Neutrophil (primary cell): Measurements from ENCODE around the gene MPPE1.
"Not testable (repeated sequence)": the region's sequence is repeated elsewhere in the genome, so short reads cannot be mapped to it uniquely, and the experiment has no call there.

Experiments used
- H3K27ac ChIP-seq: fragments of 200-600 bp; sonication (generic); 2 replicates; pipeline ENCODE4 v1.5.1; 2016; ENCODE audit warnings: mild to moderate bottlenecking, moderate library complexity
- H3K27me3 ChIP-seq: fragments of 200-600 bp; sonication (generic); 2 replicates; pipeline ENCODE4 v1.6.0; 2016; ENCODE audit warnings: mild to moderate bottlenecking
- H3K36me3 ChIP-seq: fragments of 200-600 bp; sonication (generic); 2 replicates; pipeline ENCODE4 v1.5.1; 2017
- H3K4me1 ChIP-seq, 2 experiments: fragments of 200-600 bp in 1 of 2; sonication (generic) in 1 of 2; 1 replicate in 1 of 2; 2 replicates in 1 of 2; pipeline versions ENCODE4 v1.5.1 to v1.6.1; 2013 to 2016; ENCODE audit warnings: low read depth in 1 of 2, low read length in 1 of 2, mild to moderate bottlenecking in 1 of 2, moderate library complexity in 1 of 2; ENCODE audit not compliant: control insufficient read depth in 1 of 2, insufficient read depth in 1 of 2
- H3K4me3 ChIP-seq, 2 experiments: fragments of 200-600 bp in 1 of 2; sonication (generic) in 1 of 2; 1 replicate in 1 of 2; 2 replicates in 1 of 2; pipeline ENCODE4 v1.5.1; 2013 to 2016; ENCODE audit warnings: low read depth in 1 of 2, low read length in 1 of 2, mild to moderate bottlenecking in 1 of 2, moderate library complexity in 1 of 2
- H3K9me3 ChIP-seq: fragments of 200-600 bp; sonication (generic); 2 replicates; pipeline ENCODE4 v1.5.1; 2016
- TF ChIP-seq, protein P1 (sequence below): fragments of 200-600 bp; sonication (generic); IDR thresholded peaks from 2 replicates; pipeline ENCODE4 v1.5.1; 2016; ENCODE audit warnings: antibody characterized with exemption

MPPE1 gene

DNA sequence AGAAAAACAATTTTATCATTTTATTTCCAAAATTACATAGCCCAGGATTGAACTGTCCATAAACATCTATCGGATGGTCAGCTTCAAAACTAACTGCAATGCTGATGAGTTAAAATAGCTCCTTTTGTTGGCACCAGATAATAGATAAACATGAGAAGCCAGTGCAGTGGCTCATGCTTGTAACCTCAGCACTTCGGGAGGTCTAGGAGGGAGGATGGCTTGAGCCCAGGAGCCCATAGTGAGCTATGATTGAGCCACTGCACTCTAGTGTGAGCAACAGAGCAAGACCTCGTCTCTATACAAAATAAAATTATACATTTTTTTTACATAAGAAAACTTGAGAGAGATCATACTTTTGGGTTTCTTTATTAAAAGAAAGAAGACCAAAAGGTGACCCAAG is 38.6 kb upstream of the MPPE1 start:
- H3K27me3 ChIP-seq: no peaks in the 10 kb centered on the region
- H3K36me3 ChIP-seq: no peaks in the 10 kb centered on the region
- H3K27ac ChIP-seq: peak overlapping the region; percentile 86
- peak overlapping the region; percentile 65 to 75 for H3K4me3 ChIP-seq
- H3K4me1 ChIP-seq: peaks cover 20 to 21% of the 10 kb centered on the region in 2 experiments
- no peaks in the 10 kb centered on the region for H3K9me3 ChIP-seq
- TF ChIP-seq, protein P1, sequence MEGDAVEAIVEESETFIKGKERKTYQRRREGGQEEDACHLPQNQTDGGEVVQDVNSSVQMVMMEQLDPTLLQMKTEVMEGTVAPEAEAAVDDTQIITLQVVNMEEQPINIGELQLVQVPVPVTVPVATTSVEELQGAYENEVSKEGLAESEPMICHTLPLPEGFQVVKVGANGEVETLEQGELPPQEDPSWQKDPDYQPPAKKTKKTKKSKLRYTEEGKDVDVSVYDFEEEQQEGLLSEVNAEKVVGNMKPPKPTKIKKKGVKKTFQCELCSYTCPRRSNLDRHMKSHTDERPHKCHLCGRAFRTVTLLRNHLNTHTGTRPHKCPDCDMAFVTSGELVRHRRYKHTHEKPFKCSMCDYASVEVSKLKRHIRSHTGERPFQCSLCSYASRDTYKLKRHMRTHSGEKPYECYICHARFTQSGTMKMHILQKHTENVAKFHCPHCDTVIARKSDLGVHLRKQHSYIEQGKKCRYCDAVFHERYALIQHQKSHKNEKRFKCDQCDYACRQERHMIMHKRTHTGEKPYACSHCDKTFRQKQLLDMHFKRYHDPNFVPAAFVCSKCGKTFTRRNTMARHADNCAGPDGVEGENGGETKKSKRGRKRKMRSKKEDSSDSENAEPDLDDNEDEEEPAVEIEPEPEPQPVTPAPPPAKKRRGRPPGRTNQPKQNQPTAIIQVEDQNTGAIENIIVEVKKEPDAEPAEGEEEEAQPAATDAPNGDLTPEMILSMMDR: no peak

DNA sequence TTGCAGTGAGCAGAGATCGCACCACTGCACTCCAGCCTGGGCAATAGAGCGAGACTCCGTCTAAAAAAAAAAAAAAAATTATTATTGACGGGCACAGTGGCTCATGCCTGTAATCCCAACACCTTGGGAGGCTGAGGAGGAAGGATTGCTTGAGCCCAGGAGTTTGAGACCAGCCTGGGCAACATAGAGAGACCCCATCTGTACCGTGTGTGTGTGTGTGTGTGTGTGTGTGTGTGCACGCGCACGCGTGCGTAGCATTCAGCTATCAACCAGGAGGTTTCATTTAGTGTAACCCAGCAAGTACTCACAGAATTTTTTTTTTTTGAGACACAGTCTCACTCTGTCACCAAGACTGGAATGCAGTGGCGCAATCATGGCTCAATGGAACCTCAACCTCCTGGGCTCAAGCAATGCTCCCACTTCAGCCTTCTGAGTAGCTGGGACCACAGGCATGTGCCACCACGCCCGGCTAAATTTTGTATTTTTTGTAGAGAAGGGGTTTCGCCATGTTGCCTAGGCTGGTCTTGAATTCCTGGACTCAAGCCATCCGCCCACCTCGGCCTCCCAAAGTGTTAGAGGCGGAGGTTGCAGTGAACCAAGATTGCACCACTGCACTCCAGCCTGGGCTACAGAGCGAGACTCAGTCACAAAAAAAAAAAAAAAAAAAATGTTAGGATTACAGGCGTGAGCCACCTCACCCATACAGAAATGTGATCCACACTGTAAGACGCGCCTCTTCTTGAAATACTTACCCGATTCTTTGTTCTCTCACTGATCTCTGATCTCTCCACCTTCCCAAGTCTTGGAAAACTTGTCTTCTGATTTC is 37.9 kb upstream of the MPPE1 start:
- not testable (repeated sequence) for H3K4me3 ChIP-seq, H3K27me3 ChIP-seq
- peak overlapping the region; percentile 86 for H3K27ac ChIP-seq

DNA sequence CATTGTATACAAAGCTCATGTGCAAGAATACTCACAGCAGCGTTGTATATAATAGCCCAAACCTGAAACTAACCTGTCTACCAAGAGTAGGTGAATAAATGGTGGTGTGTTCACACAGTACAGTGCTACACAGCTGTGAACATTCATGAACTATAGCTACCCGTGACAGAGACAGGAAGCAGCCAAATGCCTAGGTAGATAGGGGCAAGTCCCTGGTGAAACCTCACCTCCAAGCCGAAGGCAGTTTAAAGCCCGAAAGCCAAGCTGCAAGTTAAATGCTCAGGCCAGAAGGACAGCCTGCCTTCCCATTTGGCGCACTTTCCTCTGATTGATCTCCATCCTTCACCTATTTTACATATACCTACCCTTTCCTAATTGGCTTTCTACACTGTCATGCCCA is 36.7 kb upstream of the MPPE1 start:
- no peaks in the 10 kb centered on the region for H3K9me3 ChIP-seq

More for the DNA sequence above, 37.9 kb upstream of the MPPE1 start:
- not testable (repeated sequence) for H3K9me3 ChIP-seq, H3K36me3 ChIP-seq
- peaks cover 20 to 21% of the 10 kb centered on the region in 2 experiments for H3K4me1 ChIP-seq

DNA sequence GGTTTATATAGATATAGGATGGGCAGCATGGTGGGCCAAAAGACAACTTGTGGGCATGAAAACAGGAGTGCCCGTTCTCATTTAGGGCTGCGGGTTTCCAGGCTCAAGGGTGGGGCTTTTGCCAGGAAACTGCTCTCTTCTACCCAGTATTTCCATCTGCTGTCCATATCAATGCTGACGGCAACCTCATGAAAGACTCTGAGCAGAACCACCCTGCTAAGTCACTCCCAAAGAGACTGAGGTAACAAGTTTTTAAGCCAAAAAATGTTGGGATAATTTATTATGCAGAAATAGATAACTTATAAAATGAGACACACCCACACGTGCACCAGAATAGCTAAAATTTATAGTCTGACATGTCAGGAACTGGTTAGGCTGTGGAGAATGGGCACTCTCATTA is 36.1 kb upstream of the MPPE1 start:
- TF ChIP-seq, protein P1: no peak
- Histone ChIP-seq H3K36me3 (no peaks in the 10 kb centered on the region), H3K9me3 (no peaks in the 10 kb centered on the region), H3K27me3 (no peaks in the 10 kb centered on the region), H3K4me3 (no peak overlapping the region), H3K27ac (no peak overlapping the region), H3K4me1 (peaks cover 20 to 21% of the 10 kb centered on the region in 2 experiments)

More for the DNA sequence above, 36.7 kb upstream of the MPPE1 start:
- no peak overlapping the region for H3K4me3 ChIP-seq
- no peaks in the 10 kb centered on the region for H3K27me3 ChIP-seq
- peaks cover 20 to 21% of the 10 kb centered on the region in 2 experiments for H3K4me1 ChIP-seq
- no peaks in the 10 kb centered on the region for H3K36me3 ChIP-seq
- H3K27ac ChIP-seq: no peak overlapping the region
- TF ChIP-seq, protein P1: no peak

DNA sequence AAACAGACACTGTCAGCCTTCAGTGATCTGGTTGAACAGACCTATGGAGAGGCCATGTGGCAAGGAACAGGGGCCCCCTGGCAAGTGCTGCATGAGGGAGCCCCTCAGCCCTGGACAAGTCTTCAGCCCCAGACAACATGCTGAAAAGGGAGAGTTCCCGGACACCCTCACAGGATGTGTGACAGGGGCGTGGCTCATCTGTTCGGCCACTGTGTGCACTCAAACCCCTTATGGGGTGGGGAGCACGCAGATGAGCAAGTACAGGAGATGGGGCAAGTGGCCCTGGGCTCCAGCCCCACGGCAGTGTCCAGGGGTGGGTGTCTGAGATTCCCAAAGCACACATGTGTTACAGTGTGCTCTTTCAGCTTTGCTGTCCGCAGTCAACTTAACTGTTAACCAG is 35.4 kb upstream of the MPPE1 start:
- TF ChIP-seq, protein P1: no peak
- no peaks in the 10 kb centered on the region for H3K27me3 ChIP-seq

DNA sequence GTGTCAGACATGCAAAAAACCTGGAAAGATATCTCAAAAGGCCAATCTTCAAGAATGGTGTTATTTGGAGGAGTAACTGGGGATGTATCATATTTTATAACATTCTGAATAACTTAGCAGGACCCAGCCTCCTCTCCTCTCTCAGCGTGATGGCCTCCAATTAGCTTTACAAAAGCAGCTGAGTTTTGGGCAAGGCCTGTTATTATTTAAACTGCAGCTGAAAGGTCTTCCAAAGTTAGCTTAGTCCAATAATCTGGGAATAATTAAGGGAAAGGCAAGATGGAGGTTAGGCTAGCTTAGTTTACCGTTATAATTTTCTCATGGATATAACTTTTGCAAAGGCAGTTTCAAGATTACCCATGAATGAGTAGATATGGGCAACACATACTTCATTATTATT is 32.8 kb upstream of the MPPE1 start:
- no peak overlapping the region for H3K27ac ChIP-seq
- H3K36me3 ChIP-seq: no peaks in the 10 kb centered on the region
- H3K4me3 ChIP-seq: no peak overlapping the region
- H3K4me1 ChIP-seq: peaks cover 15 to 18% of the 10 kb centered on the region in 2 experiments
- TF ChIP-seq, protein P1: no peak
- H3K9me3 ChIP-seq: no peaks in the 10 kb centered on the region
- no peaks in the 10 kb centered on the region for H3K27me3 ChIP-seq

More for the DNA sequence above, 35.4 kb upstream of the MPPE1 start:
- peaks cover 20 to 21% of the 10 kb centered on the region in 2 experiments for H3K4me1 ChIP-seq
- no peaks in the 10 kb centered on the region for H3K9me3 ChIP-seq
- no peaks in the 10 kb centered on the region for H3K36me3 ChIP-seq
- H3K4me3 ChIP-seq: no peak overlapping the region
- H3K27ac ChIP-seq: no peak overlapping the region
